ENCODE data around the gene RPRD1A.

Gene RPRD1A

GRCh38 chr18:36015629-36016028 lies 51.7 kb downstream of the RPRD1A start:
- H3K36me3 ChIP-seq (ENCODE audit: low read length) = no peaks in the 10 kb centered on the region
- no peak overlapping the region for H3K4me3 ChIP-seq (ENCODE audit: insufficient read depth, low read length, poor library complexity, severe bottlenecking)
- peak overlapping the region; percentile 27 for H3K4me2 ChIP-seq (ENCODE audit: low read depth, low read length, poor library complexity, severe bottlenecking)
- no peaks in the 10 kb centered on the region for H3K9me2 ChIP-seq (replicated peaks; ENCODE audit: insufficient read depth, low read length)
- H2AFZ ChIP-seq (ENCODE audit: low read depth, low read length, severe bottlenecking) = no peak overlapping the region
- H3K27ac ChIP-seq (ENCODE audit: low read depth, low read length) = no peak overlapping the region
- no peaks in the 10 kb centered on the region for H3K27me3 ChIP-seq (ENCODE audit: low read length)
- H3K79me2 ChIP-seq (ENCODE audit: insufficient read depth, low read length) = no peaks in the 10 kb centered on the region
- no peak for TF ChIP-seq CTCF (IDR thresholded peaks at IDR 0.05; ENCODE audit: insufficient read depth, low read length, poor library complexity, severe bottlenecking)
- no peak for TF ChIP-seq EZH2phosphoT487 (conservative IDR thresholded peaks at IDR 0.05; ENCODE audit: low read length)
- no peaks in the 10 kb centered on the region for H3K9me3 ChIP-seq (ENCODE audit: insufficient read depth, low read length)
- H3K9ac ChIP-seq (ENCODE audit: low read length) = no peak overlapping the region
- peaks cover 7% of the 10 kb centered on the region; the same call in 1 of the 2 replicates for H3F3A ChIP-seq (ENCODE audit: insufficient read depth)
- peaks cover 8% of the 10 kb centered on the region; the same call in 1 of the 2 replicates for H4K20me1 ChIP-seq (ENCODE audit: low read depth, low read length)

GRCh38 chr18:36012891-36013290 lies 54.5 kb downstream of the RPRD1A start:
- no peaks in the 10 kb centered on the region for H3K79me2 ChIP-seq (ENCODE audit: insufficient read depth, low read length)
- H2AFZ ChIP-seq (ENCODE audit: low read depth, low read length, severe bottlenecking) = no peak overlapping the region
- no peak overlapping the region for H3K4me2 ChIP-seq (ENCODE audit: low read depth, low read length, poor library complexity, severe bottlenecking)
- TF ChIP-seq CTCF (IDR thresholded peaks at IDR 0.05; ENCODE audit: insufficient read depth, low read length, poor library complexity, severe bottlenecking) (no peak), EZH2phosphoT487 (conservative IDR thresholded peaks at IDR 0.05; ENCODE audit: low read length) (no peak)
- no peak overlapping the region for H3K4me3 ChIP-seq (ENCODE audit: insufficient read depth, low read length, poor library complexity, severe bottlenecking)
- H3K27me3 ChIP-seq (ENCODE audit: low read length) = no peaks in the 10 kb centered on the region
- no peak overlapping the region for H3K27ac ChIP-seq (ENCODE audit: low read depth, low read length)
- no peaks in the 10 kb centered on the region for H3K9me3 ChIP-seq (ENCODE audit: insufficient read depth, low read length)
- no peaks in the 10 kb centered on the region for H3K9me2 ChIP-seq (replicated peaks; ENCODE audit: insufficient read depth, low read length)
- no peaks in the 10 kb centered on the region for H3K36me3 ChIP-seq (ENCODE audit: low read length)
- H4K20me1 ChIP-seq (ENCODE audit: low read depth, low read length) = peaks cover 8% of the 10 kb centered on the region; the same call in 1 of the 2 replicates
- H3F3A ChIP-seq (ENCODE audit: insufficient read depth) = peaks cover 3% of the 10 kb centered on the region; the same call in 1 of the 2 replicates
- no peak overlapping the region for H3K9ac ChIP-seq (ENCODE audit: low read length)

GRCh38 chr18:36009214-36009613 lies 58.1 kb downstream of the RPRD1A start:
- H3K9me3 ChIP-seq (ENCODE audit: insufficient read depth, low read length) = no peaks in the 10 kb centered on the region
- H3K79me2 ChIP-seq (ENCODE audit: insufficient read depth, low read length) = no peaks in the 10 kb centered on the region
- no peak overlapping the region for H3K27ac ChIP-seq (ENCODE audit: low read depth, low read length)
- no peaks in the 10 kb centered on the region for H3K36me3 ChIP-seq (ENCODE audit: low read length)
- no peak overlapping the region for H3K9ac ChIP-seq (ENCODE audit: low read length)
- no peaks in the 10 kb centered on the region for H4K20me1 ChIP-seq (ENCODE audit: low read depth, low read length)
- H3K4me3 ChIP-seq (ENCODE audit: insufficient read depth, low read length, poor library complexity, severe bottlenecking) = no peak overlapping the region
- no peaks in the 10 kb centered on the region for H3K9me2 ChIP-seq (replicated peaks; ENCODE audit: insufficient read depth, low read length)
- no peaks in the 10 kb centered on the region for H3F3A ChIP-seq (ENCODE audit: insufficient read depth)
- H3K27me3 ChIP-seq (ENCODE audit: low read length) = no peaks in the 10 kb centered on the region
- no peak for TF ChIP-seq CTCF (IDR thresholded peaks at IDR 0.05; ENCODE audit: insufficient read depth, low read length, poor library complexity, severe bottlenecking)
- no peak for TF ChIP-seq EZH2phosphoT487 (conservative IDR thresholded peaks at IDR 0.05; ENCODE audit: low read length)
- no peak overlapping the region for H3K4me2 ChIP-seq (ENCODE audit: low read depth, low read length, poor library complexity, severe bottlenecking)
- no peak overlapping the region for H2AFZ ChIP-seq (ENCODE audit: low read depth, low read length, severe bottlenecking)
